Keratinocyte (primary cell): ENCODE results near the gene FGF4. TPM values are rescaled to one million over a fixed set of nuclear protein-coding genes. Genes with fewer than 3 reads are reported as not detected.
A peak's percentile ranks its signal among the peaks of the same experiment; 100 is the strongest.

Source experiments
- DNase-seq: peaks from one replicate; pipeline ENCODE4 v3.0.0-alpha.2; 2011; ENCODE audit warnings: low read depth, missing footprints, low spot score
- FAIRE-seq: peaks from 2 replicates; lab custom pipeline; 2011; peaks lifted over from hg19 to GRCh38; lab: Jason Lieb, UNC
- H2AFZ ChIP-seq: 2 replicates; pipeline ENCODE4 v1.6.0; 2012; ENCODE audit warnings: low read length, control low read depth, inconsistent platforms; ENCODE audit not compliant: control insufficient read depth
- H3K27ac ChIP-seq: 2 replicates; pipeline ENCODE4 v1.5.1; 2011; ENCODE audit warnings: low read length; ENCODE audit not compliant: control insufficient read depth, insufficient read depth
- H3K27me3 ChIP-seq: 3 replicates; pipeline ENCODE4 v1.6.0; 2011; ENCODE audit warnings: low read length; ENCODE audit not compliant: control insufficient read depth, insufficient read depth; ENCODE audit errors: extremely low read depth
- H3K36me3 ChIP-seq, 2 experiments: 2 replicates in 1 of 2; 3 replicates in 1 of 2; pipeline ENCODE4 v1.5.1; 2011; ENCODE audit warnings: low read length in 2 of 2, mild to moderate bottlenecking in 1 of 2; ENCODE audit not compliant: control insufficient read depth in 2 of 2, insufficient read depth in 2 of 2; ENCODE audit errors: extremely low read depth in 1 of 2
- H3K4me1 ChIP-seq: 3 replicates; pipeline ENCODE4 v1.5.1; 2011; ENCODE audit warnings: low read length; ENCODE audit not compliant: control insufficient read depth, insufficient read depth; ENCODE audit errors: extremely low read depth
- H3K4me2 ChIP-seq: 3 replicates; pipeline ENCODE4 v1.6.0; 2011; ENCODE audit warnings: low read depth, low read length; ENCODE audit not compliant: control insufficient read depth, insufficient read depth; ENCODE audit errors: extremely low read depth
- H3K4me3 ChIP-seq, 3 experiments: fragments of 200-600 bp in 1 of 3; sonication (generic) in 1 of 3; 2 replicates in 2 of 3; 3 replicates in 1 of 3; pipeline ENCODE4 v1.5.1; 2011 to 2016; ENCODE audit warnings: low read length in 3 of 3, mild to moderate bottlenecking in 3 of 3, control low read depth in 2 of 3, inconsistent platforms in 1 of 3, low read depth in 1 of 3, mixed read lengths in 1 of 3, mixed run types in 1 of 3, moderate library complexity in 1 of 3; ENCODE audit not compliant: control insufficient read depth in 2 of 3, insufficient read depth in 2 of 3; ENCODE audit errors: extremely low read depth in 1 of 3
- H3K79me2 ChIP-seq: 2 replicates; pipeline ENCODE4 v1.6.0; 2012; ENCODE audit warnings: low read length; ENCODE audit not compliant: control insufficient read depth, insufficient read depth
- H3K9ac ChIP-seq: 3 replicates; pipeline ENCODE4 v1.6.0; 2011; ENCODE audit warnings: low read length; ENCODE audit not compliant: control insufficient read depth, insufficient read depth; ENCODE audit errors: extremely low read depth
- H3K9me1 ChIP-seq: 3 replicates; pipeline ENCODE4 v1.6.0; 2011; ENCODE audit warnings: low read length; ENCODE audit not compliant: control insufficient read depth, insufficient read depth; ENCODE audit errors: extremely low read depth
- H3K9me3 ChIP-seq: 2 replicates; pipeline ENCODE4 v1.5.1; 2012; ENCODE audit warnings: low read depth, low read length; ENCODE audit not compliant: control insufficient read depth
- H4K20me1 ChIP-seq: 3 replicates; pipeline ENCODE4 v1.6.0; 2011; ENCODE audit warnings: low read length; ENCODE audit not compliant: control insufficient read depth, insufficient read depth; ENCODE audit errors: extremely low read depth
- CTCF ChIP-seq, 3 experiments: IDR thresholded peaks in 1 of 3; conservative IDR thresholded peaks in 1 of 3; optimal IDR thresholded peaks in 1 of 3; 2 replicates in 2 of 3; 3 replicates in 1 of 3; pipeline versions ENCODE3 to v1.5.1; 2011; ENCODE audit warnings: low read length in 3 of 3, mild to moderate bottlenecking in 3 of 3, moderate library complexity in 2 of 3, control low read depth in 1 of 3, inconsistent platforms in 1 of 3; ENCODE audit not compliant: insufficient read depth in 2 of 3; ENCODE audit errors: extremely low read depth in 1 of 3
- EZH2 ChIP-seq: IDR thresholded peaks from one replicate; pipeline ENCODE4 v1.6.1; 2012; ENCODE audit warnings: inconsistent platforms, mild to moderate bottlenecking, low read length, moderate library complexity
- dilution Hi-C: fragments of 300-500 bp; cut with MboI; formaldehyde crosslinking; loops from one replicate; pipeline ENCODE4 v1.7.0; 2020; ENCODE audit warnings: low sequenced_read_pairs; ENCODE audit not compliant: extremely low pct_ligation_motif_present
- polyA plus RNA-seq, 5 experiments: library from polyadenylated mRNA; depleted of rRNA in 3 of 5; stranded (reverse) in 3 of 5; stranded (forward) in 1 of 5; unstranded in 1 of 5; fragments of >200 nt; gene quantifications; 1 replicate in 1 of 5; 2 replicates in 3 of 5; 3 replicates in 1 of 5; pipeline versions ENCODE4 v1.2.1 to v1.2.3, GENCODE V29; 2011 to 2012; ENCODE audit warnings: missing spikeins in 2 of 5, low read depth in 1 of 5, low replicate concordance in 1 of 5

The FGF4 gene
- polyA plus RNA-seq, 1 donor (not counting 4 experiments of a cell fraction or from before 2014, with no cell fraction given), result not detected

GRCh38 chr11:69726019-69726418, 49.1 kb downstream of the FGF4 start:
- H3K36me3 ChIP-seq, result no peaks in the 10 kb centered on the region
- no peak for DNase-seq
- no peaks in the 10 kb centered on the region for H3K9me3 ChIP-seq
- FAIRE-seq, result no peak
- no peak overlapping the region for H3K27ac ChIP-seq
- H3K79me2 ChIP-seq, result no peaks in the 10 kb centered on the region
- H3K4me1 ChIP-seq, result no peaks in the 10 kb centered on the region
- no peaks in the 10 kb centered on the region for H3K9me1 ChIP-seq
- no peak overlapping the region for H3K9ac ChIP-seq
- no peaks in the 10 kb centered on the region for H4K20me1 ChIP-seq
- dilution Hi-C loops, result no loop called here
- H3K27me3 ChIP-seq, result peaks cover 12% of the 10 kb centered on the region
- no peak overlapping the region for H2AFZ ChIP-seq
- TF ChIP-seq CTCF (optimal IDR thresholded peaks at IDR 0.05 in 1 of 3, IDR thresholded peaks at IDR 0.05 in 1 of 3, conservative IDR thresholded peaks at IDR 0.05 in 1 of 3; ENCODE audit: extremely low read depth in 1 of 3, insufficient read depth in 2 of 3, low read length in 3 of 3) (no peak), EZH2 (no peak)
- no peak overlapping the region for H3K4me2 ChIP-seq
- H3K4me3 ChIP-seq, result no peak overlapping the region

- no peak overlapping the region for H3K27ac ChIP-seq
- H3K9me1 ChIP-seq, result no peaks in the 10 kb centered on the region
- H3K4me3 ChIP-seq, result no peak overlapping the region
- no peaks in the 10 kb centered on the region for H3K79me2 ChIP-seq
- no peaks in the 10 kb centered on the region for H4K20me1 ChIP-seq
- TF ChIP-seq CTCF (optimal IDR thresholded peaks at IDR 0.05 in 1 of 3, IDR thresholded peaks at IDR 0.05 in 1 of 3, conservative IDR thresholded peaks at IDR 0.05 in 1 of 3; ENCODE audit: extremely low read depth in 1 of 3, insufficient read depth in 2 of 3, low read length in 3 of 3), result peak in 2 of 3 experiments; percentile 47 to 50
- TF ChIP-seq EZH2, result no peak
- no peaks in the 10 kb centered on the region for H3K36me3 ChIP-seq
- DNase-seq, result no peak
- H2AFZ ChIP-seq, result no peak overlapping the region
- dilution Hi-C loops, result no loop called here
- no peaks in the 10 kb centered on the region for H3K9me3 ChIP-seq
- no peaks in the 10 kb centered on the region for H3K4me1 ChIP-seq
- no peak overlapping the region for H3K4me2 ChIP-seq
- no peak overlapping the region for H3K9ac ChIP-seq
- no peak for FAIRE-seq
- H3K27me3 ChIP-seq, result peaks cover 38% of the 10 kb centered on the region
These were observed 53.4 kb downstream of the FGF4 start for GRCh38 chr11:69721745-69722144.
